ENCODE data around the gene ZFYVE27.

The ZFYVE27 gene

GRCh38 chr10:97713826-97714400, 23.0 kb upstream of the ZFYVE27 start:
- Histone ChIP-seq H3K9me3 (ENCODE audit: insufficient read depth, low read length) (no peaks in the 10 kb centered on the region), H3K27ac (ENCODE audit: low read length) (no peak overlapping the region), H3K36me3 (replicated peaks; ENCODE audit: low read depth, low read length) (no peaks in the 10 kb centered on the region), H4K20me1 (ENCODE audit: insufficient read depth, low read length) (no peaks in the 10 kb centered on the region), H3K4me2 (ENCODE audit: low read length) (peak overlapping the region; percentile 90), H3K9ac (ENCODE audit: low read length) (peak overlapping the region; percentile 74), H3K27me3 (ENCODE audit: low read depth, low read length) (no peaks in the 10 kb centered on the region), H3K79me2 (ENCODE audit: low read length) (no peaks in the 10 kb centered on the region), H3K4me1 (ENCODE audit: low read length) (no peaks in the 10 kb centered on the region; the same call in 1 of the 2 replicates), H2AFZ (ENCODE audit: low read depth, low read length) (peak overlapping the region; percentile 91), H3K4me3 (ENCODE audit: low read length) (peak overlapping the region; percentile 96)
- TF ChIP-seq EZH2phosphoT487 (IDR thresholded peaks at IDR 0.05; ENCODE audit: low read depth) (no peak), CTCF (IDR thresholded peaks at IDR 0.05; ENCODE audit: low read depth, low read length) (peak; percentile 27)

- TF ChIP-seq EZH2phosphoT487 (IDR thresholded peaks at IDR 0.05; ENCODE audit: low read depth), result no peak
- no peak for TF ChIP-seq CTCF (IDR thresholded peaks at IDR 0.05; ENCODE audit: low read depth, low read length)
- Histone ChIP-seq H3K4me3 (ENCODE audit: low read length) (peak overlapping the region; percentile 96), H3K9ac (ENCODE audit: low read length) (peak overlapping the region; percentile 74), H3K27me3 (ENCODE audit: low read depth, low read length) (no peaks in the 10 kb centered on the region), H3K27ac (ENCODE audit: low read length) (no peak overlapping the region), H2AFZ (ENCODE audit: low read depth, low read length) (peak overlapping the region; percentile 91; the same call in 1 of the 2 replicates), H3K9me3 (ENCODE audit: insufficient read depth, low read length) (no peaks in the 10 kb centered on the region), H3K4me1 (ENCODE audit: low read length) (no peaks in the 10 kb centered on the region; the same call in 1 of the 2 replicates), H3K79me2 (ENCODE audit: low read length) (no peaks in the 10 kb centered on the region), H3K36me3 (replicated peaks; ENCODE audit: low read depth, low read length) (no peaks in the 10 kb centered on the region), H4K20me1 (ENCODE audit: insufficient read depth, low read length) (no peaks in the 10 kb centered on the region), H3K4me2 (ENCODE audit: low read length) (peak overlapping the region; percentile 90)
Observed at GRCh38 chr10:97714401-97715258, 22.3 kb upstream of the ZFYVE27 start.

- Histone ChIP-seq H3K4me2 (ENCODE audit: low read length) (no peak overlapping the region), H3K4me3 (ENCODE audit: low read length) (no peak overlapping the region), H3K36me3 (replicated peaks; ENCODE audit: low read depth, low read length) (no peaks in the 10 kb centered on the region), H3K9ac (ENCODE audit: low read length) (no peak overlapping the region), H3K4me1 (ENCODE audit: low read length) (no peaks in the 10 kb centered on the region; the same call in 1 of the 2 replicates), H3K9me3 (ENCODE audit: insufficient read depth, low read length) (no peaks in the 10 kb centered on the region), H4K20me1 (ENCODE audit: insufficient read depth, low read length) (no peaks in the 10 kb centered on the region), H3K27ac (ENCODE audit: low read length) (no peak overlapping the region), H3K79me2 (ENCODE audit: low read length) (no peaks in the 10 kb centered on the region), H3K27me3 (ENCODE audit: low read depth, low read length) (no peaks in the 10 kb centered on the region), H2AFZ (ENCODE audit: low read depth, low read length) (no peak overlapping the region)
- TF ChIP-seq EZH2phosphoT487 (IDR thresholded peaks at IDR 0.05; ENCODE audit: low read depth), result no peak
- TF ChIP-seq CTCF (IDR thresholded peaks at IDR 0.05; ENCODE audit: low read depth, low read length), result no peak
Observed at GRCh38 chr10:97715259-97715874, 21.6 kb upstream of the ZFYVE27 start.

GRCh38 chr10:97717627-97718026, 19.3 kb upstream of the ZFYVE27 start:
- H3K4me2 ChIP-seq (ENCODE audit: low read length), result no peak overlapping the region
- TF ChIP-seq CTCF (IDR thresholded peaks at IDR 0.05; ENCODE audit: low read depth, low read length), result no peak
- TF ChIP-seq EZH2phosphoT487 (IDR thresholded peaks at IDR 0.05; ENCODE audit: low read depth), result no peak

More at GRCh38 chr10:97717627-97718026, 19.3 kb upstream of the ZFYVE27 start:
- Histone ChIP-seq H3K4me3 (ENCODE audit: low read length) (no peak overlapping the region), H3K36me3 (replicated peaks; ENCODE audit: low read depth, low read length) (no peaks in the 10 kb centered on the region), H3K79me2 (ENCODE audit: low read length) (no peaks in the 10 kb centered on the region), H3K27ac (ENCODE audit: low read length) (no peak overlapping the region), H3K9ac (ENCODE audit: low read length) (no peak overlapping the region), H3K27me3 (ENCODE audit: low read depth, low read length) (no peaks in the 10 kb centered on the region), H3K4me1 (ENCODE audit: low read length) (no peaks in the 10 kb centered on the region; the same call in 1 of the 2 replicates), H2AFZ (ENCODE audit: low read depth, low read length) (no peak overlapping the region), H4K20me1 (ENCODE audit: insufficient read depth, low read length) (no peaks in the 10 kb centered on the region), H3K9me3 (ENCODE audit: insufficient read depth, low read length) (no peaks in the 10 kb centered on the region)
